Mucosa of stomach (tissue), 1 donor: ENCODE measurements around the gene RASAL2.

Source experiments
- H3K27me3 ChIP-seq: one replicate; pipeline ENCODE4 v1.7.0; 2013; ENCODE audit warnings: mild to moderate bottlenecking, low read length; ENCODE audit not compliant: control insufficient read depth, insufficient read depth
- H3K36me3 ChIP-seq: one replicate; pipeline ENCODE4 v1.7.0; 2013; ENCODE audit warnings: low read length; ENCODE audit not compliant: control insufficient read depth, insufficient read depth
- H3K4me1 ChIP-seq: one replicate; pipeline ENCODE4 v1.7.0; 2013; ENCODE audit warnings: mild to moderate bottlenecking, low read length; ENCODE audit not compliant: control insufficient read depth, insufficient read depth
- H3K4me3 ChIP-seq: one replicate; pipeline ENCODE4 v1.7.0; 2013; ENCODE audit warnings: low read length
- H3K9ac ChIP-seq: one replicate; pipeline ENCODE4 v1.7.0; 2013; ENCODE audit warnings: mild to moderate bottlenecking, low read length, moderate library complexity
- H3K9me3 ChIP-seq: one replicate; pipeline ENCODE4 v1.7.0; 2013; ENCODE audit warnings: mild to moderate bottlenecking, low read length, moderate library complexity; ENCODE audit not compliant: control insufficient read depth
- donor health status: Pancreatic carcinoma.

Gene RASAL2

GRCh38 chr1:178155481-178156255, 61.8 kb downstream of the RASAL2 start:
- Histone ChIP-seq H3K9ac (no peak overlapping the region), H3K36me3 (no peaks in the 10 kb centered on the region), H3K27me3 (no peaks in the 10 kb centered on the region), H3K4me3 (no peak overlapping the region), H3K4me1 (no peaks in the 10 kb centered on the region), H3K9me3 (no peaks in the 10 kb centered on the region)

GRCh38 chr1:178160736-178161475, 67.0 kb downstream of the RASAL2 start:
- Histone ChIP-seq H3K9me3 (no peaks in the 10 kb centered on the region), H3K4me1 (no peaks in the 10 kb centered on the region), H3K4me3 (no peak overlapping the region), H3K36me3 (no peaks in the 10 kb centered on the region), H3K27me3 (no peaks in the 10 kb centered on the region), H3K9ac (no peak overlapping the region)

GRCh38 chr1:178161516-178161915, 67.6 kb downstream of the RASAL2 start:
- Histone ChIP-seq H3K4me3 (no peak overlapping the region), H3K9me3 (no peaks in the 10 kb centered on the region), H3K9ac (no peak overlapping the region), H3K27me3 (no peaks in the 10 kb centered on the region), H3K4me1 (no peaks in the 10 kb centered on the region), H3K36me3 (no peaks in the 10 kb centered on the region)

- H3K9ac ChIP-seq = no peak overlapping the region
- H3K27me3 ChIP-seq = no peaks in the 10 kb centered on the region
- no peaks in the 10 kb centered on the region for H3K9me3 ChIP-seq
- no peaks in the 10 kb centered on the region for H3K4me1 ChIP-seq
- H3K36me3 ChIP-seq = no peaks in the 10 kb centered on the region
- H3K4me3 ChIP-seq = no peak overlapping the region
Observed at GRCh38 chr1:178165196-178165595, 71.3 kb downstream of the RASAL2 start.

- no peaks in the 10 kb centered on the region for H3K9me3 ChIP-seq
- no peaks in the 10 kb centered on the region for H3K4me1 ChIP-seq
- H3K36me3 ChIP-seq = no peaks in the 10 kb centered on the region
- no peak overlapping the region for H3K9ac ChIP-seq
- no peak overlapping the region for H3K4me3 ChIP-seq
- H3K27me3 ChIP-seq = no peaks in the 10 kb centered on the region
Observed at GRCh38 chr1:178166429-178167024, 72.6 kb downstream of the RASAL2 start.

- H3K36me3 ChIP-seq = no peaks in the 10 kb centered on the region
- H3K9ac ChIP-seq = no peak overlapping the region
- no peaks in the 10 kb centered on the region for H3K9me3 ChIP-seq
- H3K4me1 ChIP-seq = no peaks in the 10 kb centered on the region
- H3K4me3 ChIP-seq = no peak overlapping the region
- H3K27me3 ChIP-seq = no peaks in the 10 kb centered on the region
Observed at GRCh38 chr1:178168536-178168935, 74.6 kb downstream of the RASAL2 start.

- Histone ChIP-seq H3K4me3 (no peak overlapping the region), H3K9me3 (no peaks in the 10 kb centered on the region), H3K36me3 (no peaks in the 10 kb centered on the region), H3K9ac (no peak overlapping the region), H3K4me1 (peaks cover 4% of the 10 kb centered on the region), H3K27me3 (no peaks in the 10 kb centered on the region)
Observed at GRCh38 chr1:178169649-178170048, 75.7 kb downstream of the RASAL2 start.

- no peak overlapping the region for H3K4me3 ChIP-seq
- no peak overlapping the region for H3K9ac ChIP-seq
- no peaks in the 10 kb centered on the region for H3K27me3 ChIP-seq
- H3K36me3 ChIP-seq = no peaks in the 10 kb centered on the region
- H3K9me3 ChIP-seq = no peaks in the 10 kb centered on the region
- H3K4me1 ChIP-seq = peaks cover 4% of the 10 kb centered on the region
Observed at GRCh38 chr1:178172939-178173338, 79.0 kb downstream of the RASAL2 start.

GRCh38 chr1:178174539-178174938, 80.6 kb downstream of the RASAL2 start:
- Histone ChIP-seq H3K27me3 (no peaks in the 10 kb centered on the region), H3K4me3 (no peak overlapping the region), H3K4me1 (peaks cover 4% of the 10 kb centered on the region)

GRCh38 chr1:178180405-178180804, 86.5 kb downstream of the RASAL2 start:
- Histone ChIP-seq H3K27me3 (no peaks in the 10 kb centered on the region), H3K4me3 (no peak overlapping the region), H3K36me3 (no peaks in the 10 kb centered on the region), H3K4me1 (no peaks in the 10 kb centered on the region), H3K9ac (no peak overlapping the region), H3K9me3 (no peaks in the 10 kb centered on the region)

More at GRCh38 chr1:178174539-178174938, 80.6 kb downstream of the RASAL2 start:
- Histone ChIP-seq H3K36me3 (no peaks in the 10 kb centered on the region), H3K9ac (no peak overlapping the region), H3K9me3 (no peaks in the 10 kb centered on the region)

GRCh38 chr1:178183796-178184195, 89.9 kb downstream of the RASAL2 start:
- Histone ChIP-seq H3K9me3 (no peaks in the 10 kb centered on the region), H3K27me3 (no peaks in the 10 kb centered on the region)

GRCh38 chr1:178188306-178188705, 94.4 kb downstream of the RASAL2 start:
- Histone ChIP-seq H3K27me3 (no peaks in the 10 kb centered on the region), H3K4me1 (peaks cover 5% of the 10 kb centered on the region), H3K9ac (no peak overlapping the region), H3K9me3 (no peaks in the 10 kb centered on the region), H3K4me3 (no peak overlapping the region), H3K36me3 (no peaks in the 10 kb centered on the region)

More at GRCh38 chr1:178183796-178184195, 89.9 kb downstream of the RASAL2 start:
- H3K4me1 ChIP-seq = no peaks in the 10 kb centered on the region
- H3K4me3 ChIP-seq = no peak overlapping the region
- no peaks in the 10 kb centered on the region for H3K36me3 ChIP-seq
- no peak overlapping the region for H3K9ac ChIP-seq
